GM18861 (cell line): ENCODE data around the gene CDKL1.
A peak's percentile ranks its signal among the peaks of the same experiment; 100 is the strongest.

Experiments
- ATAC-seq: cut with Tn5 transposase; IDR thresholded peaks from one replicate; pipeline ENCODE4 v1.9.1; 2021; ENCODE audit not compliant: unreplicated experiment

The CDKL1 gene

DNA sequence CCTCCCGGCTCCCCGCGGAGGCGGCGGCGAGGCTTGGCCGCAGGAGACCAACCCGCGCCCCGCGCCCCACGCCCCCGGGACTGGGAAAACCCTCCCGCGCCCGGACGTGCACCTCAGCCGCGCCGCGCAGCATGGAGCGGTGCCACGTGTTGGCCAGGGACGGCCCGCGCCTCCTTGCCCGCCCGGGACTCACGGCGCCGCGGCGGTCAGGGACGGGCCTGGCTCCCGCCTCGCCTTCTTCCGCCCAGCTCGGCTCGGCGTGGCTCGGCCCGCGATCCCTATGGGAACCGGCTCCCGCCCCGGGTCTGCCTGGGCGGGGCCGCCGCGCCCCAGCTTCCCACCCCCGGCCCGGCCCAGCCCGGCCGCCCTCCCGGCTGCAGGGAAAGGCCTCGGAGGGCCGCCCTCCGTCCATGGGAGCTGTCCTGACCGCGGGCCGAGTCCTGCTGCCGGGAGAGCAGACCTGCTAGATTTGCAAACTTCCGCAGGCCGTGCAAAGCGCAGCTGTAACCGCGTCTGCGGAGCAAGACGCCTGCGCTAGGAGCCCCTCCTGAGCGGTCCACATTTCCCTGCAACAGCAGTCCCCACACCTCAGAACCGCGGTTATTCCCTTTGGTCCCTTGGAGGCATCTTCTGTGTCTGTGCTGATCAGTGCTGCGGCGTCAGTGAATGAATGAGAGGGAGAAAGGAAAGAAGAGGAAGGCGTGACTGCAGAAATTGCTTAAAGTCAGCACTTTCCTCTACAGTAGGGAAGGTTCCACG lies at the start of gene CDKL1:
CDKL1 (minus strand) TSS at position 251 of the 759 bp plus-strand sequence. CDS start 1,013 bp downstream, outside the sequence.
- ATAC-seq: peak; percentile 37

GRCh38 chr14:50434528-50434927 lies 37.8 kb upstream of the CDKL1 start:
- ATAC-seq: no peak

DNA sequence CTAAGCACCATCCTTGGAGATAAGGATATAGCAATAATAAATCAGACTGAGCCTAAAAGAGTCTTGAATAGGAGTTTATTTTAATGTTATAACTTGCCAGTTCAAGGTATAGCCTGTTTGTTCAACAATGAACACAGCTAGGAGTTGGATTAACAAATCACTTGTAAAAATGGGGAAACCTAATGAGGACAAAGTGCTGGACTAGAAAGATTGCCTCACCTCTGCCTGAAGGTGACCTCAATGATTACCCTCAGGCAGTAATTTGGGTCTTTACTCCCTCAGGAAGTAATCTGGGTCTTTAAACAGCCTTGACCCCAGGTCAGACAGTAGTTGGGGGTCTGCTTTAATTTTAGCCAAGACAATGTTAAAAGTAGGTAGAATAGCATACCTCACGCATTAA lies 35.5 kb upstream of the CDKL1 start:
- no peak for ATAC-seq

GRCh38 chr14:50425816-50426215 lies 29.1 kb upstream of the CDKL1 start:
- ATAC-seq: no peak

DNA sequence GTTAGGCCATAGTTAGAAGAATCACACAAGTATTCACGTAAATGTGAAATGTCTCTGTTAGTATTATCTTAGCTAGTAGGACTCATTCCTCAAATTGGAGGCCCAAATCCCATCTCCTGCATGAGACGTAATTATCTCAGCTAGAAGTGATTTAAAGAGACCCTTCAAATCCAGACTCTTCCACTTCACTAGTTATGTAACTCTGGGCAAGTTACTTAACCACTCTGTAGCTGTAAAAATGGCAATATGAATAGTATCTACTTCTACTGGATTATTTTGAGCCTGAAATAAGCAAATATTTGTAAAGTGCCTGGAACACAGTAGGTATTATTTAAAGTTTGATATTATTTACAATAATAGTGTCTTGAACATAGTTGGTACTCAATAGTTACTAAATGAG lies 28.4 kb upstream of the CDKL1 start:
- ATAC-seq: no peak

DNA sequence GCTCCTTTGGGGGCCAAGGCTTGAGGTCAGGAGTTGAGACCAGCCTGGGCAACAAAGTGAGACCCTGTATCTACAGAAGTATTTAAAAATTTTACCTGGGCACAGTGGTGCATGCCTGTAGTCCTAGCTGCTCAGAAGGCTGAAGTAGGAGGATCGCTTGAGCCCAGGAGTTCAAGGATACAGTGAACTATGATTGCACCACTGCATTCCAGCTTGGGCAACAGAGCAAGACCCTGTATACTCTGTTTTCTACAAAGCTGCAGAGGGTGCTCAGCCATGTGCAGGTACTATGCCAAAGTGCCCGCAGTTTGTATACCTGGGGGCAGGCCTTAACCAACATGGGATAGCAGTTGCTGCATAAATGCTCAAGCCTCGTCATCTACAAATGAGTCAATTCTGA lies 26.8 kb upstream of the CDKL1 start:
- ATAC-seq: no peak

- no peak for ATAC-seq
Observed at GRCh38 chr14:50421499-50421898, 24.8 kb upstream of the CDKL1 start.

DNA sequence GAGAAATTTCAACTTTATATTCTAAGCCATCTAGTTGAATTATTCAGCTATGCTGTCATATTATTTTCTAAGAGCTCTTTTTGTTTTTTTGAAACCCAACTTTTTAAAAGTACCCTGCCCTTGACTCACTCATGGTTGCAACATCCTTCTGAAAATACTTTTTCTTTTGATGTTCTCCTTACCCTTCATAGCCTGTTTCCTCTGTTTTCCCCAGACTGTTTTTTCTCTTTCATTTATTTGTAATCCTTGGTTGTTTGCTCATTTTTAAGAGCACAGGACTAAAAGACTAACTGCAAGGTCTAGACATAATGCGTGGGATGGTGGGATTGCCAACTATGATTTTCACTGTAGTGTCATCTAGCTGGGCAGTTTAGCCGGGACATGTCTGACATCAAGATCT lies 21.2 kb upstream of the CDKL1 start:
- no peak for ATAC-seq

- no peak for ATAC-seq
Observed at GRCh38 chr14:50410921-50411320, 14.2 kb upstream of the CDKL1 start.

DNA sequence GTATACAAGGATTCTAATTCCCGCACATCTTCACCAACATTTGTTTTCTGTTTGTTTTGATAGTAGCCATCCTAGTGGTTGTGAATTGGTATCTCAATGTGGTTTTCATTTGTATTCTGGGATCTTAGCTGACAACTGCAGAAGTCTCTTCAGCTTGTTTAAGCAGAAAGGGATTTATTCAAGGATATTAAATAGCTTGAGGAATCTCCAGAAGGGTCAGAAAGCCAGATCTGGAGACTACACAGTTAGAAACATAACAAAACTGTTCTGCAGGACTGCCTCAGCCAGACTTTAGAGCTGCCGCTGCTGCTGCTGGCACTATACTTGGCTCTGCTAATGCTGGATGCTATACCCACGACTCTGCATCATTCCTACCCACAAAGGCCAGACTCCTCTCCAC lies 13.4 kb upstream of the CDKL1 start:
- no peak for ATAC-seq

- ATAC-seq: no peak
Observed at GRCh38 chr14:50407111-50407812, 10.6 kb upstream of the CDKL1 start.

- no peak for ATAC-seq
Observed at GRCh38 chr14:50403419-50403818, 6.7 kb upstream of the CDKL1 start.

- ATAC-seq: no peak
Observed at GRCh38 chr14:50402965-50403364, 6.3 kb upstream of the CDKL1 start.

- no peak for ATAC-seq
Observed at GRCh38 chr14:50400461-50400860, 3.8 kb upstream of the CDKL1 start.

DNA sequence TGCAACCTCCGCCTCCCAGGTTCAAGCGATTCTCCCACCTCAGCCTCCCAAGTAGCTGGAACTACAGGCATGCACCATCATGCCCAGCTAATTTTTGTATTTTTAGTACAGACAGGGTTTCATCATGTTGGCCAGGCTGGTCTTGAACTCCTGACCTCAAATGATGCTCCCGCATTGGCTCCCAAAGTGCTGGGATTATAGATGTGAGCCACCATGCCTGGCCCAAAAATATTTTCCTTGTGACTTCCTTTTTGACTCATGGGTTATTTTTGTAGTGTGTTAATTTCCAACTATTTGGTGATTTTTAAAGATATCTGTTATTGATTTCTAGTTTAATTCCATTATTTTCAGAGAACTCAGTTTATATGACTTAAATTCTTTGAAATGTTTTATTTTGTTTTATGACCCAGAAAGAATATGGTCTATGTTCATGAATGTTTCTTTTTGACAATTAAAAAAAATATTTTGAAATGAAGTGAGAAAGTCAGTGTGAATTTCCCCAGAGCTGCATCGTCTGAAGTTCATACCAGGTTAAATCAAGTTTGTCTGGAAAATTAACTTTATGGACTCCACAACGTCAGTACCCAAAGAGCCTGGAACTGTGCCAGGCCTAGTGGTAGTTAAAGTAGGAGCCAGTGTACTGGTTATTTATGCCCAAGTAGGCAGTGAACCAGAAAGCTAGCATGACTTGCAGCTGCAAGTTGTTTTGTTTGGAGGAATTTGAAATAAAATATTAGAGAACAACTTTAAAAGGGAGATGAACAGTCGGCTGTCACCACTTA lies 2.8 kb upstream of the CDKL1 start:
- no peak for ATAC-seq

- no peak for ATAC-seq
Observed at GRCh38 chr14:50398189-50398580, 1.5 kb upstream of the CDKL1 start.

DNA sequence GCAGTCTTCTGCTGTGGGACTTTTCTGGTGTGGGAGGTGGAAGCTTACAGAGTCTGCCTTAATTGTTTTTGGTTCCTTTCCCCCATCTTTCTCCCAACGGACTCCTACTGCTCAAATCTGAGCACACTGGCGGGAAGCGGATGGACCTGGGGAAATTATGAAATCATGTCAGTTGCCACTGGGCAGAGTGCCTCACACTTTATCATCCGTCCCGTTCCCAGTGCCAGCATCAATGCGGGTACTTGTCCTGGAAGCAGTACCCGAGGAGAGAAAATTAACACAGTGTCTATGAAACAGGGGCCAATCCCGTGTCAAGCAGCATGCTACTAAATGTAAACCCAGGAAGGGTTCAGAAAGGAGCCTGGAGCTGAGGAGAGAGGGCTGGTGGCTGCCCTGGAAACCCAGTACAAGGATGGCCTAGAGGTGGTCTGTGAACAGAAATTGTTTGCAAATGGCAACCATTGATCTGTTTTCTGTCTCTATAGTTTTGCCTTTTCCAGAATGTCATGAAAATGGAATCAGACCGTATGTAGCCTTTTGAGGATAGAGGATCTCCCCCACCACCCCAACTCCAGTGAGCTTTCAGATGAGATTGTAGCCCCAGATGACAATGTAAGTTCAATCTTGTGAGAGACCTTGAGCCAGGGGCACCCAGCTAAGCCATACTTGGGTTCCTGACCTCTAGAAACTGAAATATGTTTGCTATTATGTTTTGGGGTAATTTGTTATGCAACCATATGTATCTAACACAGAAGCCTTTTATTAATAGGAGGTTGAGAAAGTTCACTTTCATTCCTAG lies 908 bp upstream of the CDKL1 start:
- ATAC-seq: no peak

DNA sequence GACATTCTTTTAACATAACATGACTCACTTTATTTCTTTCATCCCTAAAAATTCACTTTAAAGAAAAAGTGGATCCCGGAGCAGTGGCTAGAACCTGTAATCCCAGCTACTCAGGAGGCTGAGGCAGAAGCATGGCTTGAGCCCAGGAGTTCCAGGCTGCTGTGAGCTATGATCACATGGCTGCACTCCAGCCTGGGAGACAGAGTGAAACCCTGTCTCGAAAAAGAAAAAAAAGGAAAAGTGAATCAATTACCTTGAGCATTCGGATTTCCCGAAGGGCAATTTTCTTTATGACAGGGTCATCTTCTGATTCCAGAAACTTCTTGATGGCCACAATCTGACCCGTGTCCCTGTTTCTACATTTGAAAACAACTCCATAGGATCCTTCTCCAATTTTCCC lies 1.2 kb downstream of the CDKL1 start:
- no peak for ATAC-seq

DNA sequence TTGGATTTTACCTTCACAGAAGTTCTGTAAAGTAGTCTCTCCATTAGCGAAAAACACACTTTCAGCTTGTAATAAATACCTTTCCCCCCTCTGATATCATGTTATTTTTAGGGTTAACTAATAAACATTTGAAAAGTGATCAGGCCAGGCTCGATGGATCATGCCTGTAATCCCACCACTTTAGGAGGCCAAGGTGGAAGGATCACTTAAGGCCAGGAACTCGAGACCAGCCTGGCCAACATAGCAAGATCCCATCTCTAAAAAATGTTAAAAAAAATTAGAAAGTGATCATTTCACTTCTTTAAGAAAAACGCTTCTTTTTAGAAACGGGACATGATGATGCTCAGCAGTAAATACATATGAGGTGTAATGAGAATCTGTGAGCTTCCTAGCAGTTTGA lies 2.0 kb downstream of the CDKL1 start:
- no peak for ATAC-seq

DNA sequence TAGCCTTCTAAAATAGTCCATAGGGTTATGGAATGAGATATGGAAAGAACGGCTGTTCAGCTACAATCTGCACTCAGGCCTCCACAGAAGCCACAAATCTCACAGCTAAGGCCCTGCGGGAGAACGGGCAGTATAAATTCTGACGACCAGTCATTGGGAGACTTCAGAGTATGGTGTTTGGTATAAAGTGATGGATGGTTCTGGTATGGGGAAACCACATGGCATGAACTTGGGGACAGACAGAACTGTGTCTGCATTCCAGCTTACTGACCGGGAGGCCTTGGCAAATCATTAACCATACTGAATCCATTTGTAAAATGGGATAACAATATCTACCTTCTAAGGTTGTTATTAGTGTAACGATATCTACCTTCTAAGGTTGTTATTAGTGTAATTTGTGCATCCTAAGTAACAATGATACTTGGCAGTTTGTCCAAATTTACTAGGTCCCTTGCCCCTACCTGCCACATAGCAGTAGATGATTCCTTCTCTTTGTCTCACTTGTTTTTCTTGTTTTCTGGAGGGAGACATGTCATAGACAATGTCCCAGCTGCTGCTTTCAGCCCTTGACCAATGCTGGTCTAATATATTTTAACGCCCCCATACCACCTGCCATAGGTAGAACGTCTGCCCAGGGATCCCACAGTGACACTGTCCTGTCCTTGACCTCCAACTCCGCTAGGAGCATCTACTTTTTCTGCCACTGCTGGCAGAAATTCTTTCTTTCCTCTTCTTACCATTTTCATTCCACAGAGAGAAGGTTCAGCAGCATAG lies 6.8 kb downstream of the CDKL1 start:
- no peak for ATAC-seq
